Activated naive CD8-positive, alpha-beta T cell treated with anti-CD3 and anti-CD28 coated beads for 36 hours (primary cell): ENCODE data around the gene GP5. TPM values are rescaled to one million over a fixed set of nuclear protein-coding genes. Genes with fewer than 3 reads are reported as not detected.

Experiments
- DNase-seq: peaks from one replicate; pipeline ENCODE4 v3.0.0; 2021
- H3K27ac Mint-ChIP-seq: one replicate; pipeline ENCODE4 v1.8.0; 2022; ENCODE audit warnings: mild to moderate bottlenecking, moderate library complexity, mixed read lengths
- H3K27me3 Mint-ChIP-seq: one replicate; pipeline ENCODE4 v1.8.0; 2022; ENCODE audit warnings: mild to moderate bottlenecking, mixed read lengths
- H3K36me3 Mint-ChIP-seq: one replicate; pipeline ENCODE4 v1.8.0; 2021; ENCODE audit warnings: mild to moderate bottlenecking, mixed read lengths
- H3K4me1 Mint-ChIP-seq: one replicate; pipeline ENCODE4 v1.8.0; 2021; ENCODE audit warnings: mixed read lengths
- H3K4me3 Mint-ChIP-seq: one replicate; pipeline ENCODE4 v1.8.0; 2022; ENCODE audit warnings: mild to moderate bottlenecking, moderate library complexity, mixed read lengths
- H3K9me3 Mint-ChIP-seq: one replicate; pipeline ENCODE4 v1.8.0; 2022; ENCODE audit warnings: mixed read lengths
- total RNA-seq, 2 experiments: library from RNA; stranded (reverse); gene quantifications; one replicate each; pipeline ENCODE4 v1.2.3, GENCODE V29; 2021

GP5 gene
- total RNA-seq, 2 experiments from 2014 or later = 0.80 TPM

- Mint-ChIP-seq H3K36me3 (peaks cover 14% of the 10 kb centered on the region), H3K9me3 (no peaks in the 10 kb centered on the region)
Observed at GRCh38 chr3:194407423-194407822, 8.4 kb upstream of the GP5 start.

GRCh38 chr3:194405766-194406165 is 6.7 kb upstream of the GP5 start:
- Mint-ChIP-seq H3K4me3 (no peak overlapping the region), H3K9me3 (no peaks in the 10 kb centered on the region), H3K4me1 (peaks cover 11% of the 10 kb centered on the region), H3K27ac (no peak overlapping the region), H3K36me3 (peaks cover 10% of the 10 kb centered on the region), H3K27me3 (no peaks in the 10 kb centered on the region)
- DNase-seq = no peak

More at GRCh38 chr3:194407423-194407822, 8.4 kb upstream of the GP5 start:
- H3K4me3 Mint-ChIP-seq = no peak overlapping the region
- no peaks in the 10 kb centered on the region for H3K27me3 Mint-ChIP-seq
- no peak overlapping the region for H3K27ac Mint-ChIP-seq
- peaks cover 11% of the 10 kb centered on the region for H3K4me1 Mint-ChIP-seq
- DNase-seq = no peak

- Mint-ChIP-seq H3K27me3 (no peaks in the 10 kb centered on the region), H3K9me3 (no peaks in the 10 kb centered on the region), H3K4me1 (peaks cover 16% of the 10 kb centered on the region), H3K36me3 (peaks cover 5% of the 10 kb centered on the region), H3K27ac (no peak overlapping the region), H3K4me3 (no peak overlapping the region)
- DNase-seq = no peak
Observed at GRCh38 chr3:194404365-194405140, 5.5 kb upstream of the GP5 start.

GRCh38 chr3:194401868-194402329 is 2.8 kb upstream of the GP5 start:
- no peak overlapping the region for H3K4me3 Mint-ChIP-seq
- no peaks in the 10 kb centered on the region for H3K9me3 Mint-ChIP-seq
- peaks cover 36% of the 10 kb centered on the region for H3K4me1 Mint-ChIP-seq
- peaks cover 2% of the 10 kb centered on the region for H3K36me3 Mint-ChIP-seq
- H3K27ac Mint-ChIP-seq = no peak overlapping the region
- DNase-seq = no peak
- no peaks in the 10 kb centered on the region for H3K27me3 Mint-ChIP-seq

- Mint-ChIP-seq H3K27ac (no peak overlapping the region), H3K36me3 (peaks cover 2% of the 10 kb centered on the region), H3K9me3 (no peaks in the 10 kb centered on the region), H3K27me3 (no peaks in the 10 kb centered on the region), H3K4me1 (peaks cover 39% of the 10 kb centered on the region), H3K4me3 (no peak overlapping the region)
- no peak for DNase-seq
Observed at GRCh38 chr3:194401346-194401745, 2.3 kb upstream of the GP5 start.

- H3K27me3 Mint-ChIP-seq = no peaks in the 10 kb centered on the region
- DNase-seq = no peak
- peaks cover 52% of the 10 kb centered on the region for H3K4me1 Mint-ChIP-seq
- H3K9me3 Mint-ChIP-seq = no peaks in the 10 kb centered on the region
- H3K4me3 Mint-ChIP-seq = no peak overlapping the region
- H3K27ac Mint-ChIP-seq = peak overlapping the region; percentile 12
- peaks cover 2% of the 10 kb centered on the region for H3K36me3 Mint-ChIP-seq
Observed at GRCh38 chr3:194399874-194400411, 877 bp upstream of the GP5 start.

- Mint-ChIP-seq H3K4me3 (peak overlapping the region; percentile 77), H3K36me3 (no peaks in the 10 kb centered on the region), H3K9me3 (peaks cover under 1% of the 10 kb centered on the region), H3K27ac (no peak overlapping the region), H3K4me1 (peaks cover 53% of the 10 kb centered on the region), H3K27me3 (no peaks in the 10 kb centered on the region)
- peak; percentile 57 for DNase-seq
Observed at GRCh38 chr3:194397757-194398312, 1.2 kb downstream of the GP5 start.

GRCh38 chr3:194396859-194397756 is 2.0 kb downstream of the GP5 start:
- DNase-seq = peak; percentile 53
- peak overlapping the region; percentile 77 for H3K4me3 Mint-ChIP-seq
- H3K27me3 Mint-ChIP-seq = no peaks in the 10 kb centered on the region
- H3K27ac Mint-ChIP-seq = peak overlapping the region; percentile 42
- peaks cover 2% of the 10 kb centered on the region for H3K9me3 Mint-ChIP-seq
- H3K36me3 Mint-ChIP-seq = no peaks in the 10 kb centered on the region
- peaks cover 53% of the 10 kb centered on the region for H3K4me1 Mint-ChIP-seq

- Mint-ChIP-seq H3K27ac (peak overlapping the region; percentile 81), H3K36me3 (no peaks in the 10 kb centered on the region), H3K4me3 (peak overlapping the region; percentile 65), H3K4me1 (peaks cover 53% of the 10 kb centered on the region), H3K27me3 (no peaks in the 10 kb centered on the region), H3K9me3 (peaks cover 2% of the 10 kb centered on the region)
- DNase-seq = no peak
Observed at GRCh38 chr3:194396539-194396858, 2.6 kb downstream of the GP5 start.

GRCh38 chr3:194395778-194396538 is 3.1 kb downstream of the GP5 start:
- peaks cover 4% of the 10 kb centered on the region for H3K9me3 Mint-ChIP-seq
- H3K27ac Mint-ChIP-seq = peak overlapping the region; percentile 81
- peak overlapping the region; percentile 65 for H3K4me3 Mint-ChIP-seq
- H3K27me3 Mint-ChIP-seq = no peaks in the 10 kb centered on the region
- peaks cover 53% of the 10 kb centered on the region for H3K4me1 Mint-ChIP-seq
- H3K36me3 Mint-ChIP-seq = no peaks in the 10 kb centered on the region
- peak; percentile 71 for DNase-seq

- Mint-ChIP-seq H3K27ac (peak overlapping the region; percentile 74), H3K9me3 (peaks cover 11% of the 10 kb centered on the region), H3K36me3 (peaks cover 3% of the 10 kb centered on the region), H3K27me3 (no peaks in the 10 kb centered on the region), H3K4me3 (peak overlapping the region; percentile 53), H3K4me1 (peaks cover 53% of the 10 kb centered on the region)
- peak; percentile 12 for DNase-seq
Observed at GRCh38 chr3:194395212-194395611, 3.9 kb downstream of the GP5 start.

GRCh38 chr3:194392576-194392975 is 6.5 kb downstream of the GP5 start:
- Mint-ChIP-seq H3K27me3 (no peaks in the 10 kb centered on the region), H3K4me3 (no peak overlapping the region), H3K9me3 (peaks cover 11% of the 10 kb centered on the region), H3K36me3 (peaks cover 7% of the 10 kb centered on the region), H3K27ac (no peak overlapping the region), H3K4me1 (peaks cover 29% of the 10 kb centered on the region)
- DNase-seq = no peak

GRCh38 chr3:194390835-194391234 is 8.2 kb downstream of the GP5 start:
- H3K4me3 Mint-ChIP-seq = no peak overlapping the region
- no peaks in the 10 kb centered on the region for H3K27me3 Mint-ChIP-seq
- peaks cover 7% of the 10 kb centered on the region for H3K36me3 Mint-ChIP-seq
- H3K4me1 Mint-ChIP-seq = peaks cover 14% of the 10 kb centered on the region
- no peak overlapping the region for H3K27ac Mint-ChIP-seq
- DNase-seq = no peak
- H3K9me3 Mint-ChIP-seq = peaks cover 11% of the 10 kb centered on the region

- peaks cover 7% of the 10 kb centered on the region for H3K36me3 Mint-ChIP-seq
- DNase-seq = no peak
- H3K27ac Mint-ChIP-seq = no peak overlapping the region
- no peaks in the 10 kb centered on the region for H3K27me3 Mint-ChIP-seq
- no peaks in the 10 kb centered on the region for H3K4me1 Mint-ChIP-seq
- H3K4me3 Mint-ChIP-seq = no peak overlapping the region
- H3K9me3 Mint-ChIP-seq = peaks cover 11% of the 10 kb centered on the region
Observed at GRCh38 chr3:194389269-194389668, 9.8 kb downstream of the GP5 start.
